GM18517 (cell line): Measurements from ENCODE around the gene ZNFX1.

Experiments used
- ATAC-seq: cut with Tn5 transposase; IDR thresholded peaks from one replicate; pipeline ENCODE4 v1.9.1; 2021; ENCODE audit warnings: mild to moderate bottlenecking, moderate library complexity; ENCODE audit not compliant: unreplicated experiment

Gene ZNFX1

DNA sequence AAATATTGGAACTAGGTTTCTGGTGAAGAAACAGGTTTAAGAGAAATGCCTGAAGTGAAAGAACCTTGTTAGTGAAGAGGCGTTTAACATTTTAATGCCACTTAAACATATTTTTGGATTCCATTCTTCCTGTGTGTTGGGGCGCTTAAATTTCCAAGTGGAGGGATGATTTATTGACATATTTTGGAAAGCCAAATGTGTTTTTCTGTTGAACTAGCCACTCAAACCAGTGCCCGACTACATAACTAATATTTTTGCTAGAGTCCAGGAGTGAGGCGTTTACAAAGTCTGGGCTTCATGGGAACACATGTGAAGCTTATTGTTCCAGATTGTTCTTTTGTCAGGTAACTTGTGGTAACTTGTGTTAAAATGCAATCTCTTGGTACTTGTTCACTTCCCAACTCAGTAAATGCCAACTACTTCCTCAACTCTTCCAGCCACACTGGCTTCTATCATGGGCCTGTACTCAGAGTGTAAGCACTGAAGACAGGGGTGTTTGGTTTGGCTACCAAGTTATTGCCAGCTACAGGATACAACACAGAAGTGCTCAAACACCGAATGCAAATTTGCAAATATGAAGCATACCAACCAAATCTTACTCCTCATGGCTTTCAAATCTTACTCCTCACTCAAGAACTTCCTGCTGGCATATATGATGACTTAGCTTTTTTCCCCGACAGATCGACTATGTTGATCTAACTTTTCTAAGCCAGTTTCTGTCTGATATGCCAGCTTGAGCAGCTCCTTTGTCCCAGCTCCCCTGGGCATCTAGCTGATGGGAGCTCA, 2.0 kb upstream of the ZNFX1 start:
- ATAC-seq = no peak

DNA sequence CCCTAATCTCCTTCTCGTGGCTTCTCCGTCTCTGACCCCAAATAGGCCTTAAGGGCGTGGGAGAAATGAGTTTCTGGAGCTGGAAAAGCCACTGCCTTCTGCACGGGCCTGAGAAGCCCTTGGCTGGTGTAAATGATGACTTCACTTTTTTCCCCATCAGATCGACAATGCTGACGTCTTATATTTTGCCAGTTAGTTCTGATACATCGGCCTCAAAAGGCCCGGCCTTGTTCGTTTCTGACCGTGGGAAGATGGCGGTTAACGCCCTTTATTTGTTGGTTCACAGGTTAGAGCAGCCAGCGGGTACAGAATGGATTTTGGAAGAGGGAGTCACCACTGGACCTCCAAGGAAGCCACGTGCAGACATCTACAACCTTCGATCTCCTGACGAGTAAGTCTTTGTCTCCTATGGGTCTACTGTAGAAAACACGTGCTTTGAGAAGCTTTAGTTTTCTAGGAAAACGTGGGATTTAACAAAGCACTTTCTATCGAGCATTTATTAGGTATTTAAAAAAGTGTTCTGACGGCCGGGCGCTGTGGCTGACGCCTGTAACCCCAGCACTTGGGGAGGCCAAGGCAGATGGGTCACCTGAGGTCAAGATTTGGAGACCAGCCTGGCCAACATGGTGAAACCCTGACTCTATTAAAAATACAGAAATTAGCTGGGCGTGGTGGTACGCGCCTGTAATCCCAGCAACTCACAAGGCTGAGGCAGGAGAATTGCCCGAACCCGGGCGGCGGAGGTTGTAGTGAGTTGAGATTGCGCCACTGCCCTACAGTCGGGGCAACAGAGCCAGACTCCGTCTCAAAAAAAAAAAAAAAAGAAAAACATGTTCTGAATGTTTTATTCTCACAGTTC, 1.2 kb upstream of the ZNFX1 start:
- ATAC-seq = no peak

DNA sequence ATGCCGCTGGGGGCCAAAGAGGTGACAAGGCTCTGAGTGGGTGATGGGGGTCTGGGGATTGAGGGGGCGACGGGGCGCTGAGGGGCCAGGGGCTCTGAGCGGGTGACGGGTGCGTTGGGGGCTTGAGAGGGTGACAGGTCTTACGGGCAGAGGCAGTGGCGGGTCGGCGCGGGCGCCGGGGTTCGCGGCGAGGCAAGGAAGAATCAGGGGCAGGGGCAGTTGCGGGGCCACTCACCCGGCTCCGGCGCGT, 146 bp downstream of the ZNFX1 start:
- ATAC-seq = no peak

- ATAC-seq = no peak
These were observed 684 bp downstream of the ZNFX1 start for GRCh38 chr20:49276961-49277785.

DNA sequence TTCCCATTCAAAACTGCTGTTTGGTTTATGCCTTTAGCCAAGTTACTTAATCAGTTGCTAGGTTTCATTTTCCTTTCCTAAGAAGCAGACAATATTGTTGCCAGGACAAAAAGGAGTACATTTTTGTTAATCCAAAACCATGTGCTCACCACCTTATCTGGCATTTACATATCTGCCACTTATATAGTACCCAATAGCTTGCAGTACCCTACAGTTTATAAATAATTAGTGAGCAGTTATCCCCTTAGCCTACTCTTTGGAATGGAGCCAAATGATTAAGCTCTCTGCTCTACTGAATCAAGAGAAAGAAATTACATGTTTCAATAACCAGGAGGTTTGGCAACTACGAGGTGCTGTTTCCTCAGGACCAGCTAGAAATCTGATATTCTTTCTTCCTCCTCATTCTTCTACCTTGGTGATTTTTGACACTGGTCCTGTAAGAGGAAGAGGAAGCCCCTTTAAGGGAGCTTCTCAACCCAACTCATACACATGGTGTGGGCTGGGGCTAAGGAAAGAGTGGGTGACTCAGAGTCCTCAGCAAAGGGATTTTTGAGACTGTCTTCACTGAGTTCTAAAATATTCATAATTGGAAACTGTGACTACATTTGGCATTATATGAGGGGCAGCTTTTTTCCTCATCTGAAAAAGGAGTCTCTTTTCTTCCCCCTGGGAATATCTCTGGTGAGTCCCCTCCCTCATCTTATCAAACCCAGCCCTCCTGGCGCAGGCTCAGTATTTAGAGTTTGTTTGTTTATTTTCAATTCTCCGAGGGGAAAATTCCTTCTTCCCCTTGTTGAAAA, 1.5 kb downstream of the ZNFX1 start:
- no peak for ATAC-seq

GRCh38 chr20:49275636-49276035, 2.2 kb downstream of the ZNFX1 start:
- ATAC-seq = no peak

- no peak for ATAC-seq
These were observed 2.6 kb downstream of the ZNFX1 start for GRCh38 chr20:49275216-49275615.

DNA sequence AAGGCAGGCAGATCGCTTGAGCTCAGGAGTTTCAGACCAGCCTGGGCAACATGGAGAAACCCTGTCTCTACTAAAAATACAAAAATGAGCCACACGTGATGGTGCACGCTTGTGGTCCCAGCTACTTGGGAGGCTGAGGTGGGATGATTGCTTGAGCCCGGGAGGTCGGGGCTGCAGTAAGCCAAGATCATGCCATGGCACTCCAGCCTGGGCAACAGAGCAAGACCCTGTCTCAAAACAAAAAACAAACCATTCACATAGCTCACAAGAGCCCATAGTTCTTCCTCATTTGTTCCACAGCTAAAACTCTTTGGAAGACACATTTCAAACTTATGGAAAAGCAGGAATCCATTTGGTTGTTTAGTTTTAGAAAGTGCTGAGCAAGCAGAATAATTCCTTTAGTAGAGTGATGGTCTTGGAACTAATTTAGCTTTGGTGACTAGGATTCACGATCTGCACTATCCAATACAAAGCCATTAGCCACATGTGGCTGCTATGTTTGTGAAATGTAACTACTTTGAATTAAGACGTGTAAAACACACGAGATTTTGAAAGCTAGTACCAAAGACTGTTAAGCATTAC, 4.1 kb downstream of the ZNFX1 start:
- ATAC-seq = no peak

DNA sequence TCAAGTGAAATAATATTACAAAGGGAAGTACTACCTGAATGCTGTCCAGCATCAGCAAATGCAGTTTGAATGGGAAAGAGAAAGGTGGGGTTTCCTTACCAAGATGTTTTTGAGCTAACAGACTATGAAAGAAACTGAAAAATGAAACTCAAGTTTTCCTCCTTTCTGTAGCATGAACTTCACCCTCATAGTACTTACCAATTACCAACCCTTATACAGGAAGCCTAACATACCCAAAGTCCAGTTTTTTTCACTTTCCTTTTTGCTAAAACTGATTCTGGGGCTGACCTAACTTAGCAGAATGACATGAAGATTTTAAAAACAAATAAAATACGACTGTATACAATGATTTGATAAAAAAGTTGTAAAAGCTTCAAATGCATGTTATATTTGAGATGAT, 5.2 kb downstream of the ZNFX1 start:
- ATAC-seq = peak; percentile 54

DNA sequence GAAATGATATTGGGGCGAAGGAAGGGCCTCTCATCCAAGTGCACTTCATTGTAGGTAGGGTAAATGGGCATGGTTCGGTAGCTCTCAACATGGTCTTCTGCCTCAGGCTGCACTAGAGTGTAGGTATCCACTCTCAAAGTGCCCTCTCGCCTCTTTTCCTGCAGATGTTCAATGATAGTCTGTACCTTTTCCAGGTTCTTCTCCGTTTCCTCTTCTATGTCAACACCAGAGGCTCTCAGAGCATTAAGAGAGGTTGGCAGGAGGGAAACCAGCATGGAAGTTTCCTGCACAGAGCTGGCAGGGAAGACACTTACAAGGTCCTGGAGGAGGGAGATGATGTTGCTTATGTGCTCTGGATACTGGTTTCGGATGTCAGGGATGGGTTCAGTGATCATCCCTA, 7.1 kb downstream of the ZNFX1 start:
- no peak for ATAC-seq

DNA sequence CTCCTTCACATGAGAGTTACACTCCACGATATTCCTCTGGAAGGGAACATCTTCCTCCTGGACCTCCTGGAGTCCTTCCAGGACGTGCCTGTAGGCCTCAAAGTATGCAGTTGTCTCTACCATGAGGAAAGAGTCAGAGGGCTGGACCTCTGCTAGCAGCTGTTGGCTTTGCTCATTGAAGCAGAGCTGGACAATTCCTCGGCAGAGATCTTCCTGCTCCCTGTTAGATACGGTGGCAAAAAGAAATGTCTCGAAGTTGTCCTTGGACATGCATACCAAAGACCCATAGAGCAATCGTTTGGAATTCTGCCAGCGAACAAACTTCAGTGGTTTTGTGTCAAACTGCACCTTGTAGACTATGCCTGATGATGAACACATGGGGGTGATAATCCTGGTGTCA, 7.7 kb downstream of the ZNFX1 start:
- ATAC-seq = no peak

- ATAC-seq = peak; percentile 43
These were observed 9.1 kb downstream of the ZNFX1 start for GRCh38 chr20:49268600-49269365.

GRCh38 chr20:49267327-49267726, 10.5 kb downstream of the ZNFX1 start:
- no peak for ATAC-seq

- no peak for ATAC-seq
These were observed 15.4 kb downstream of the ZNFX1 start for GRCh38 chr20:49262444-49262843.

DNA sequence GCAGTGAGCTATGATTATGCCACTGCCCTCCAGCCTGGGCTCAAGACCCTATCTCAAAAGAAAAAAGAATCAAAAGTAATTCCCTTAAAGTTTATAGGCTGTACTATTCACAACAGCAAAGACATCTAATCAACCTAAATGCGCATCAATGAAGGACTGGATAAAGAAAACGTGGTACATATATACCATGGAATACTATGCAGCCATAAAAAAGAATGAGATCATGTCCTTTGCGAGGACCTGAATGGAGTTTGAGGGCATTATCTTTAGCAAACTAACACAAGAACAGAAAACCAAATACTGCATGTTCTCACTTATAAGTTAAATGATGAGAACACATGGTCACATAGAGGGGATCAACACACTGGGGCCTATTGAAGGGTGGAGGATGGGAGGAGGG, 16.7 kb downstream of the ZNFX1 start:
- no peak for ATAC-seq

DNA sequence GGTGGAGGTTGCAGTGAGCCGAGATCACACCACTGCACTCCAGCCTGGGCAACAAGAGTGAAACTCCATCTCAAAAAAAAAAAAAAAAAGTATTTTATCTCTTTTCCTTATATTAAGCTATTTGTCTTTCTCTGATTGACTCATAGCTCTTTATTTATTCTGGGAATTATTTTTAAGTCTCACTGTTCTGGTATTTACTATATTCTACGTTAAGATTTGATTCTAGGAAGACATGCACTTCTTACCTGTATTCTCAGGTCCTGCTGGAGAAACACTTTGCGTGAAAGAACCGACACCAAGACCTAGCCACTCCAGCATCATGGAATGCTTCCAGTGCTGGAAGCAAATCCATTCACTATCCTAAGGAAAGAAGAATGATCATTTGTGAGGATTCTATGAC, 17.6 kb downstream of the ZNFX1 start:
- no peak for ATAC-seq

GRCh38 chr20:49259799-49260198, 18.1 kb downstream of the ZNFX1 start:
- ATAC-seq = no peak

- no peak for ATAC-seq
These were observed 18.6 kb downstream of the ZNFX1 start for GRCh38 chr20:49259284-49259683.

DNA sequence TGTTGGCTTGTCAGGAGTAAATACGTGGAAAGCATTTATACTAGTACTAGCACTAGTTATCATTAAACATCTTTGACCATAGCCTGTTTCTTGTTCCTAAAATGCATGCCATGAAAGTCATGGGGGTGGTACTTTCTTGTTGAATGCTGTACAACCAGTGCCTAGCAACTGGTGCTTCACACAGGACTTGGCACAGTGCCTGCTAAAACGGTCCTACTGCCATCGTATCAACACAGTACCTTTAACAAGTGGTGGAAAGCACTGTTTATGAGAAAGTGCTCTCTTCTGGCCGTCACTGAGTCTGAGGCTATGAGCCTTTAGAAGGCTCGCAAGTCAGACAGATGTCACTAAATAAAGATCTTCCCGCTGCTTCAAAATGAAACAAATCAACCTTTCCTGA, 21.6 kb downstream of the ZNFX1 start:
- ATAC-seq = no peak
